IPS-18c (cell line): Measurements from ENCODE around the gene VTI1B.
A peak's percentile ranks its signal among the peaks of the same experiment; 100 is the strongest.
"Not testable (repeated sequence)": the region's sequence is repeated elsewhere in the genome, so short reads cannot be mapped to it uniquely, and the experiment has no call there.

Source experiments
- H3K4me3 ChIP-seq: 2 replicates; pipeline ENCODE4 v1.7.0; 2013; ENCODE audit warnings: low read depth, mild to moderate bottlenecking, low read length, moderate library complexity; ENCODE audit not compliant: insufficient read depth
- H3K9me3 ChIP-seq: one replicate; pipeline ENCODE4 v1.6.1; 2013; ENCODE audit warnings: mild to moderate bottlenecking, low read length, moderate library complexity; ENCODE audit not compliant: control insufficient read depth, insufficient read depth

Gene VTI1B, protein sequence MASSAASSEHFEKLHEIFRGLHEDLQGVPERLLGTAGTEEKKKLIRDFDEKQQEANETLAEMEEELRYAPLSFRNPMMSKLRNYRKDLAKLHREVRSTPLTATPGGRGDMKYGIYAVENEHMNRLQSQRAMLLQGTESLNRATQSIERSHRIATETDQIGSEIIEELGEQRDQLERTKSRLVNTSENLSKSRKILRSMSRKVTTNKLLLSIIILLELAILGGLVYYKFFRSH

DNA sequence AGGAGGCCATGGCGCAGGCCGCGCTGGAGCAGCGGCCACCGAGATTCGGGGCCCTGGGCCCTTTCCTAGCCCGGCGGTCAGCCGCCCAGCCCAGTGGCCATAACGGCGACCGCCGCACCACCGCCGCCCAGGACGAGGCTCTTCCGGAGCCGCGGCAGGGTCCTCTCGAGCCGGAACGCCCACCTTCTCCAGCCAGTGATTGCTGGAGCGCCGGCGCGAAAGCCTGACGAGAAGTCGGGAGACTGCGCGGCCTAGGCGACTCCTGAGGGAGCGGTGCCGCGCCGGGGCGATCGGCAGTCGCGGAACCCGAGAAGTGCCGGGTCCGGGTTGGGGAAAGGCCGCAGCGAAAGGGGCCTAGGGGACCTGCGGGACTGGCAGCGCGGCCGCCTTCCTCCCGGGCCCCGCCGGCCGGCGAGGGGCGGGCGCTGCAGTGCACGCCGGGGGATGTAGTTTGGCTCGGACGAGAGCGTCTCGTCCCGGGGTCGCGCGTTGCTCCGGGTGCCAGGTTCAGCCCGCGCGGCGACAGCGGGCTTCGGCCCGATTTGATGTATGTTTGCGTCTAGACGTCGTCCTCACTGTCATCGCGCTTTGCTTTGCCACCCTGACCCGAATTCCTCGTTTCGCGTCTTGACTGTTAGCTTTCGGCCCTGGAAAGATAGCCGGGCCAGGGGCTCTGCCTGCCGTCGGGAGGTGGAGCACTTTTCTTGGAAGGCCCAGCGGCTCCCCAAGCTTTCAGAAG, at the start of gene VTI1B:
Gene VTI1B, minus strand, starts transcription at position 153 of the 739 bp plus-strand sequence. Its CDS starts 143 bp downstream, at position 10.
- no peaks in the 10 kb centered on the region for H3K9me3 ChIP-seq
- peak within 1 kb of the TSS; percentile 99 for H3K4me3 ChIP-seq

DNA sequence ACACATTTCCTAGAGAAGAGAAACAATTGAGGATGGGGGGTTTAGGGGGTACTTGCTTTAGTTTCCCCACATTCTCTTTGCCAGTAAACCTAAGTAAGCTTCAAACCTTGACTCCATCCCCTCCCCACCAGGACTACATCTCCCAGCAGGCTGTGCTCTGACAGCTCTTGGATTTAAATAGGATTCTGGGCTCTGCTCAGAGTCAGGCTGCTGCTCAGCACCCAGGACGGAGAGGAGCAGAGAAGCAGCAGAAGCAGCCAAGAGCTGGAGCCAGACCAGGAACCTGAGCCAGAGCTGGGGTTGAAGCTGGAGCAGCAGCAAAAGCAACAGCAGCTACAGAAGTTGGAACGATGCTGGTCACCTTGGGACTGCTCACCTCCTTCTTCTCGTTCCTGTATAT, 47.9 kb upstream of the VTI1B start:
- no peak overlapping the region for H3K4me3 ChIP-seq
- no peaks in the 10 kb centered on the region for H3K9me3 ChIP-seq

DNA sequence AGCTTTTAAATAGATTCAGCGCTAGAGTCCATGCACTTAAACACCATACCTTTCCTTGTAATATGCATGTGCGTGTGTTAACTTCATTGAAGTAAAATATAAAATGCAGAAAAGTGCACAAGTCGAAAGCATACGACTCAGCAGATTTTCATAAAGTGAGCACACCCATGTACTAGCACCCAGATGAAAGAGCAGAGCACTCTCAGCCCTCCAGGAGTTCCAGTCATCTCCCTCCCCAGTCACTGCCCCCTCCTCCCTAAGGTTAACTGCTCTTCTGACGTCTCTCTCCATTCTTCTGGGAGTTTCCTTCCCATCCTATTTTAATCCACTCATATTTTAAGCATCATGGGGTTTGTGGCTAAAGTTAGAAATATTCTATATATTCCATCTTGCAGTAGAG, 47.4 kb upstream of the VTI1B start:
- Histone ChIP-seq H3K9me3 (no peaks in the 10 kb centered on the region), H3K4me3 (no peak overlapping the region)

DNA sequence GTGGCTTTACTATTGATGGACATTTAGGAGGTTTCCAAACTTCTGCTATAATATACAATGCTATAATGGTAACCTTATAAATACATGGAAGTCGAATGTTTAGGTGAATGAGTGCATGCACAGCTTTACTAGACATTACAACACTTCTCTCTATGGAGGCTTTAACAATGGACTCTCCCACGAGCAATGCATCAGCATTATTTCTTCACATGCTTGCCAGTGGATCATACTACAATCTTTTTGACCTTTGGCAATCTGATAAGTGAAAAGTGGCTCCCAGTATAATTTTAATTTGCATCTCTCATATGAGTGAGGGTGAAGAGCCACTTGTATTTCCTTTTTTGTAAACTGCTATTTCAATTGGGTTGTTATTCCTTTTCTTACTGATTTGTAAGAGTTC, 45.4 kb upstream of the VTI1B start:
- no peaks in the 10 kb centered on the region for H3K9me3 ChIP-seq
- H3K4me3 ChIP-seq, result no peak overlapping the region

DNA sequence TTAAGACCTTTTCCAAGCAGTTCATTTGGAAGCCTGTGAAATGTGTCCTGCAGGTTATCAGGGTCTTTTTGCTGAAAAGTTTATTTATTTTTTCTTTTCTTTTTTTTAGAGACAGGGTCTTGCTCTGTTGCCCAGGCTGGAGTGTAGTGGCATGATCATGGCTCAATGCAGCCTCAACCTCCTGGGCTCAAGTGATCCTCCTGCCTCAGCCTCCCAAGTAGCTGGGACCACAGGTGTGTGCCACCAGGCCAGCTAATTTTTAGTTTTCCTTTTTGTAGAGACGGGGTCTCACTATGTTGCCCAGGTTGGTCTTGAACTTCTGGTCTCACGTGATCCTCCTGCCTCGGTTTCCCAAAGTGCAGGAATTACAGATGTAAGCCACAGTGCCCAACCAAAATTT, 45.0 kb upstream of the VTI1B start:
- not testable (repeated sequence) for H3K4me3 ChIP-seq, H3K9me3 ChIP-seq

DNA sequence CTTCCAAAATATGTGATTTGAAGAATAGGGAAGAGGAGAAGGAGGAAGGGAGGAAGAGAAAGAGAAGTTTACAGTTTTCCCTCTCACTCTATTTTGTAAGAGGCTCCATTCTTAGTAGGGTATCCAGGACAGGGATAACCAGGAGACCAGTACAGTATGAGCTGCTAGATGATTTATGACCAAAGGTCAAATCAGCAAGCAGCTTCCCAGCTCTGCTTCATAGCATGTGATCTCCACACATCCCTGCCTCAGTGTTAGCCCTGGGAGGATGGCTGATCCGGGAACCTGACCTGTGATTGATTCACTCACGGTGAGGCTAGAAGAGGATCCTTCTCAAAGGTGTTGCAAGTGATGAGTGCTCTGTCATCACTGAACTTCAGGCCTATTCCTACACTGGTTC, 43.8 kb upstream of the VTI1B start:
- Histone ChIP-seq H3K4me3 (no peak overlapping the region), H3K9me3 (no peaks in the 10 kb centered on the region)

DNA sequence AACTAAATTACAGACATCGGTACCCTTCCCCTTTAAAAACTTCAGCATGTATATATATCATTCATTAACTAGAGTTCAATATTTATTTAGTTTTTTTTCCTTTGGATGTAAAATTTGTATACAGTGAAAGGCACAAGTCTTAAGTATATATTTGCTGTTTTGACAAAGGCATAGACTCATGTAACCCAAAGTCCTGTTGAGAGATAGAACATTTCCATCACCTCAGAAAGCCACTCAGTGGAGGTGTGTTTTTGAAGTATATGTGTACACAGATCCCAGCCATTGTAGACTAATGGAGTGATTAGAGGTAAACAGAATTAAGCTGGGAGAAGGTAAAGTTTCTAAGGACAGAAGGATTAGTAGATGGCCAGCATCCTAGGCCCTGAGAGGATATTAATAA, 42.6 kb upstream of the VTI1B start:
- no peak overlapping the region for H3K4me3 ChIP-seq
- H3K9me3 ChIP-seq, result no peaks in the 10 kb centered on the region

DNA sequence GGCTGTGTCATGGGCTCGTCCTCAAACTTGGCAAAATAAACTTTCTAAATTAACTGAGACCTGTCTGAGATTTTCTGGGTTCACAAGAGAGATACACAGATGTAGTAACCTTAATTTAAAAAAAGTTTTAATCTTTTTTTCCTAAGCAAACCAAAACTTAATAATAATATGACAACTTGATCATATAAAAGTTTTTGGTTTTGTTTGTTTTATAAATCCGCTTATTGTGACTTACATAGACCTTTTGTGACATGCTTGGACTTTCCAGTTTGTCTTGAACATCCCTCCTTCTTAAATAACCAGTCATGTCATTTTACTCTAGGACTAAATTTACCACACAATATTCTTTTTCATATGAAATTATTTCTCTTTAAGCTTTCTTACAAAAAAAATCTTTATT, 35.8 kb upstream of the VTI1B start:
- H3K4me3 ChIP-seq, result no peak overlapping the region
- peaks cover 7% of the 10 kb centered on the region for H3K9me3 ChIP-seq

DNA sequence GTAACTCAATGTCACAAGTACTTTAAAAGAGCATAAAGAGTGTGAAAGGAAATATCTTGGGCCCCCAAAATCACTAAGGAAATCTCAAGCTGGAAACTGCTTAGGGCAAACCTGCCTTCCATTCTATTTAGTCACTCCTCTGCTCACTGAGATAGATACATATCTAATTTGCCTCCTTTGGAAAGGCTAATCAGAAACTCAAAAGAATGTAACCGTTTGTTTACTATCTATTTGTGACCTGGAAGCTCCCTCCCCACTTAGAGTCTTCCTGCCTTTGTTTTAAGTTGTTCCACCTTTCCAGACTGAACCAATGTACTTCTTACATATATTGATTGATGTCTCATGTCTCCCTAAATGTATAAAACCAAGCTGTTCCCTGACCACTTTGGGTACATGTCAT, 35.4 kb upstream of the VTI1B start:
- not testable (repeated sequence) for H3K9me3 ChIP-seq, H3K4me3 ChIP-seq

DNA sequence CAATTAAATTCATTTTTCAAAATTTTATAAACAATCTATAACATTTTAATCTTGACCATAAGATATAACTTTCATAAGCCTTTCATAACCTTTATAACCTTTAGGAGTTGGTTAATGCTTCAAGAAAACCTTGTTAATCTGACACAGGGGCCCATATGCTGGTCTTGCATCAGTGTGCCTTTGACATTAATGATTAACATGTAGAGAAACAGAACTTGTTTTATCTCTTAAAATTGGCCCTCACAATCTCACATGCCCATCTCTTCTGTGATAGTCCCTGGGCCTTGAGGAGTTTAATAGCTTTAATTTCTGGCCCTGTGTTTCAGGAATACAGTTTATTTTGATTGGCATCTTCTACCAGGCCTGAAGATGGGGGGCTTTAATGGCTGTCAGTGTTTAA, 34.9 kb upstream of the VTI1B start:
- not testable (repeated sequence) for H3K4me3 ChIP-seq, H3K9me3 ChIP-seq

DNA sequence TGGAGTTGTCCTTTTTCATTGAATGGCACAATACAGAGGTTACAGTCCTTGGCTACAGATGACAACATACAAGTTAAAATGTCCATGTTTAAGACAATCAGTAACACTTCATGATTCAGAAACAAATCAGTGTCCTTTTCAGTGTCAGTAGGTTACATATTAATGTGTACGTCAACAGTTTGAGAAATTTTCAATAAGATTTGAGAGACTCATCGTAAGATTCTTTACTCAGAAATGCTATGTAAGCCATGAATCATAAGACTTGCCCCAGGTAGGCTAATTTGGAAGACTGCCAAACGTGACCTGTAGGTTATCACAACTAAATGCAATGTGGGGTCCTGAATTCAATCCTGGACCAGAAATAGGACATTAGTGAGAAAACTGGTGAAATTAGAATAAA, 30.8 kb upstream of the VTI1B start:
- Histone ChIP-seq H3K9me3 (peaks cover 5% of the 10 kb centered on the region), H3K4me3 (no peak overlapping the region)

DNA sequence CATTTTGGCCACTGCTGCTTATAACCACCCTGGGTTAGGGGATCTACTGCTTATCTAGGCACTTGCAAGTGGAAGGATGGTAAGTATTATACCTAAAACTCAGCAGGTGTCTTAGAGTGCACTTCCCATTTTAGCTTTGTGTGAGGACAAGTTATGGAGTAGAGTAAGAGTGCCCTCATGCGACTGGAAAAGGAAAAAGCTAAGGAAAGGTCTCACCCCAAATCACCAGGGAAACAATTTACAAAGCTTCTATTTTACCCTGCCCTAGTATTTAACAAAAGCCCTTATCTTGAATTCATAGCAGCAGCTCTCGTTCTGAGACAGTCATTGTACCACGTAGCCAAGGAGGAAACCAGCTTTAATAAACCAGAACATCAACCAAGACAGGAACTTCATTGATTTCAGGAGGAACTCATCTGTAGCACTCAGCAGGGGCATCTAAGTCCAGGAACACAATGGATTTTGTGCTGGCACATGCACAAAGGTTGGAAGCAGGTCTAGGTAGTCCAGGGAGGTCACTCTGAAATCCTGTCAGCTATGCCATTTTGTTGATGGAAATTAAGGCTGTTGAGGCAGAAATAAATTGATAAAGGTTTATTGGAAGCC, 30.2 kb upstream of the VTI1B start:
- H3K9me3 ChIP-seq, result peaks cover 5% of the 10 kb centered on the region
- H3K4me3 ChIP-seq, result no peak overlapping the region

DNA sequence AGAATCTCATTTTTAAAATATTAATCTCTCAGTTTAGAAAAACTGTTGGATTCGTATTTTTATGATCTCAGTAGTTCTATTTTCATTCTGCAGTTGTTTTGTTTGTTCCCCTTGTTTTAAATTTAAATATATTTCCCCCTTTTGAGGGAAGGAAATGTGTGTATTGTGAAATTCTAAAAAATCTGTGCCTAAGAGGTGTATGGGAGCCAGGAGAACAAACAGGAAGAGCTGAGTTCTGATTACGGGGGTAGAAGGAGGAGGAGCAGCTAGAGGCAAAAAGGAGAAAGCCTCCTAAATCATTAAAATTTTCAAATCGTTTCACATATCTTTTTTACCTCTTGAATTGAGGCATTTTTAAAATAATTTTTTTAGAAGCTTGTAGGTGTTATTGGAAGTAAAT, 29.6 kb upstream of the VTI1B start:
- Histone ChIP-seq H3K4me3 (no peak overlapping the region), H3K9me3 (peaks cover 2% of the 10 kb centered on the region)

DNA sequence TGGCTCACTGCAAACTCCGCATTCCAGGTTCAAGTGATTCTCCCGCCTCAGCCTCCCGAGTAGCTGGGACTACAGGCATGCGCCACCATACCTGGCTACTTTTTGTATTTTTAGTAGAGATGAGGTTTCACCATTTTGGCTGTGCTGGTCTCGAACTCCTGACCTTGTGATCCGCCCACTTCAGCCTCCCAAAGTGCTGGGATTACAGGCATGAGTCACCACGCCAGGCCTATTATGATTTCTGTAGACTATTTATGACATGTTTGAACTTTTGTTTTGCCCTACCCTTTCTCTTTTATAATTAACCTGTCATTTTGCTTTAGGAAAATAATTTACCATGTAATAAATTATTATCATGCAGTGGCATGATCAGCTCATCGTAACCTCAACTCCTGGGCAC, 27.1 kb upstream of the VTI1B start, which contains the start of gene RDH12:
Gene RDH12, plus strand, starts transcription at position 395 of the 400 bp plus-strand sequence. CDS start 20,757 bp downstream, outside the sequence.
- H3K9me3 ChIP-seq, H3K4me3 ChIP-seq: not testable (repeated sequence)

DNA sequence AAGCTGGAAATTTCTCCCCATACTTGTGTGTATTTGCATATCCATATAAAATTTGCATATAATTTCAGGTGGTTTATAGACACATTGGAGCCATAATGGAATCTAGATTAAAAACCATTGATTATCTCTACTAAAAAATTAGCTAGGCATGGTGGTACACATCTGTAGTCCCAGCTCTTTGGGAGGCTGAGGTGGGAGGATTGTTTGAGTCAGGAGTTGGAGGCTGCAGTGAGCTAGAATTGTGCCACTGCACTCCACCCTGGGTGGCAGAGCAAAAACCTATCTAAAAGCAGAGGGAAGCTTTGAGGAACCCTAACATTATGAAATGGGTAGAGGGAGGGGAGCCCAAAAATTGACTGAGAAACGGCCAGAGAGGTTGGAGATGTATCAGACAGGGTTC, 23.7 kb upstream of the VTI1B start:
- H3K9me3 ChIP-seq, result peaks cover 6% of the 10 kb centered on the region
- H3K4me3 ChIP-seq, result no peak overlapping the region

DNA sequence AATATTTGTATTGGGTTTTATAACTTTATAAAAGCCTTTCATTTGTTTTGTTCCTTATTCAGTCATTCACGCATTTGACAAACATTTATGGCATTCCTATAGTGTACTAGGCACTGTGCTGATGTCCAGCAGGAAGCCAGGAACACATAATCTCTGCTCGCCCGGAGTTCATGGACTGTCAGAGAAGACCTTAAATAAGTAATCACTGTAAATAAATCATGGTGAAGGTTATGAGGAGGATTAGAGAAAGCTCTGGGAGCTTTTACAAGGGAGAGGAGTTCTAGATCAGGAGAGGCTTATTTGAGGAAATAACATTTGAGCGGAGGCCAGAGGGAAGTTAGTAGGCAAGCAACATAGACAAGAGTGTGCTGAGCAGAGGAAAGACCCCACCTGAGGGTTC, 22.6 kb upstream of the VTI1B start:
- Histone ChIP-seq H3K9me3 (peaks cover 6% of the 10 kb centered on the region), H3K4me3 (no peak overlapping the region)

DNA sequence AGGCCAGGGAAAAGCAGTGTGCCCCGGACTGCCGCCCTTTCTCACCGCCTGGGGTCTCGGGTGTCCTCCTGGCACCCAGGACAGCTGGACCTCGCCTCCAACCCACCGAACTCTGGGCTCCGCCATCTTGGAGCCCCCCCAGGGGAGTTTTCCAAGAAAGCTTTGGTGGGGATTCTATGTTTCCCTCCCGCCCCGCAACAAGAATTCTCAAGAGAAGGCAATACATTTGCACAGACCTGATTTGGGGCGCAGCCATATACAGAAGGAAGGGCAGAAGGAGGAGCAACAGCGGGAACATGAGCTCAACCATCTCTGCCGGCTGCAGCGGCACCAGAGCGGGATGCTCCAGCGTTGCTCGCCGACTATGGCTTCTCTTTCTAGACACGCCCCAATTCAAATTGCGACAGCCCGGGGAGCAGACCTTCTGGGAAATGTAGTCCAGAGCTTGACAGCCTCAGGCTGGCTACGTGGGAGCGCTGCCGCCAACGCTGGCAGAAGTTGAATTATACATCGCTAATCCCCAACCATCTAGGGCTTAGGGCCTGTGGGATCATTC, 21.0 kb upstream of the VTI1B start, which contains the start of gene RDH11:
Gene RDH11, minus strand, starts transcription at position 371 of the 556 bp plus-strand sequence. Its CDS starts 61 bp downstream, at position 310.
- Histone ChIP-seq H3K4me3 (peak within 1 kb of the TSS; percentile 100), H3K9me3 (peaks cover 6% of the 10 kb centered on the region)
